Heart left ventricle (tissue), 16 donors: ENCODE results near the gene ZNF516. TPM values are rescaled to one million over a fixed set of nuclear protein-coding genes. Genes with fewer than 3 reads are reported as not detected.

Experiments
- ATAC-seq, 4 donors: fragments of 200-7000 bp; cut with Tn5 transposase; one replicate each; pipeline ENCODE4 v1.9.1; 2020 to 2022; ENCODE audit warnings: moderate library complexity in 4 of 4, mild to moderate bottlenecking in 3 of 4, moderate number of reproducible peaks in 1 of 4
- DNase-seq, 5 donors: peaks; one replicate each; pipeline ENCODE4 v3.0.0-alpha.2; 2020
- H3K27ac ChIP-seq, 12 donors: fragments of 200-600 bp; sonication (generic) in 4 of 12; one replicate each; pipeline versions ENCODE4 v1.5.0 to v1.8.0; 2016 to 2022; ENCODE audit warnings: mild to moderate bottlenecking in 2 of 12
- H3K27me3 ChIP-seq, 9 donors: fragments of 200-600 bp; sonication (generic) in 2 of 9; one replicate each; pipeline versions ENCODE4 v1.5.1 to v1.8.0; 2016 to 2022; ENCODE audit warnings: mild to moderate bottlenecking in 3 of 9
- H3K36me3 ChIP-seq, 9 donors: fragments of 200-600 bp; sonication (generic) in 2 of 9; one replicate each; pipeline versions ENCODE4 v1.5.0 to v1.8.0; 2018 to 2022; ENCODE audit warnings: mild to moderate bottlenecking in 2 of 9
- H3K4me1 ChIP-seq, 12 donors: fragments of 200-600 bp; sonication (generic) in 4 of 12; one replicate each; pipeline versions ENCODE4 v1.5.0 to v1.8.0; 2016 to 2022; ENCODE audit warnings: mild to moderate bottlenecking in 3 of 12
- H3K4me3 ChIP-seq, 12 donors: fragments of 200-600 bp; sonication (generic) in 4 of 12; one replicate each; pipeline versions ENCODE4 v1.5.0 to v1.8.0; 2017 to 2022; ENCODE audit warnings: mild to moderate bottlenecking in 9 of 12, moderate library complexity in 4 of 12
- H3K9me3 ChIP-seq, 12 donors: fragments of 200-600 bp; sonication (generic) in 4 of 12; one replicate each; pipeline versions ENCODE4 v1.5.0 to v1.8.0; 2016 to 2022; ENCODE audit warnings: mild to moderate bottlenecking in 1 of 12
- CTCF ChIP-seq, 12 donors: fragments of 200-600 bp; sonication (generic) in 4 of 12; IDR thresholded peaks; one replicate each; pipeline versions ENCODE4 v1.5.0 to v1.8.0; 2018 to 2022; ENCODE audit warnings: antibody characterized with exemption in 12 of 12, mild to moderate bottlenecking in 5 of 12
- POLR2A ChIP-seq, 2 donors: fragments of 450-650 bp; IDR thresholded peaks; one replicate each; pipeline ENCODE4 v1.6.1; 2017; ENCODE audit warnings: antibody characterized with exemption in 2 of 2, mild to moderate bottlenecking in 2 of 2, moderate library complexity in 2 of 2
- WGBS, 4 donors: extraction: QIAGEN DNeasy Blood & Tissue Kit in 2 of 4; methylation state at CpG; one replicate each; pipeline versions ENCODE4 v1.1.5 to v1.1.7; 2013 to 2018; 5-methylcytosine and 5-hydroxymethylcytosine counted together
- intact Hi-C, 10 donors: fragments of 100-400 bp; cut with DNase I; formaldehyde crosslinking; loops; one replicate each; pipeline versions ENCODE4 v1.11.1 to v1.14.2; 2022
- polyA plus RNA-seq, 2 donors: library from polyadenylated mRNA; stranded (reverse); fragments of 200-250 nt; gene quantifications; one replicate each; pipeline ENCODE4 v1.2.3, GENCODE V29; 2013
- total RNA-seq, 9 donors: library from RNA; depleted of rRNA in 2 of 9; stranded (reverse); fragments of >200 nt in 2 of 9; fragmentation: NEBNext Ultra II Directional in 3 of 9; extraction: Animal tissue kit (Norgen Biotek cat#: 25700) in 3 of 9; gene quantifications; one replicate each; pipeline versions ENCODE4 v1.1.0 to v1.2.4, GENCODE V29; 2016 to 2023
- donor health status: ischemic (EF 13 %, LVEDD 7.1; RV severe dilation, severe dysfunction).
- donor health status: healthy with polysubstance abuse.
- donor health status: DM: no; HTN: yes; CAD: no.
- donor health status: DM: no; HTN: no; CAD: no.
- donor health status: ischemic (EF 25% LVEDD 6.9; RV normal size, moderate dysfunction).
- donor health status: ischemic (EF 25% LVEDD 5.7; RV mildly dilated, moderate dysfunction).
- donor health status: healthy.
- donor health status: DM: yes; HTN: yes; CAD: no.
- donor health status: ischemic (EF 35%, LVEDD 5.7; RV mildly dilated, moderate dysfunction).
- donor health status: nonischemic (EF 11% LVEDD 7.7; RV severe dilation, severe dysfunction).
- donor health status: DM: yes; HTN: yes; CAD: no.
- donor health status: PGD.
- donor health status: ischemic (EF 29% LVEDD 5.4; RV normal size, mild dysfunction).
- donor health status: nonischemic (EF 23%, LVEDD 6.1; RV moderate dilation, normal function).

ZNF516 gene
- total and polyA plus RNA-seq, 11 donors = 4.8 to 24.8 (median 14.6) TPM

GRCh38 chr18:76383636-76384035 is 111.4 kb downstream of the ZNF516 start:
- WGBS, 4 donors = 93 to 94% (median 94%) methylated on average over 13 of the region's 13 CpGs
- H3K4me1 ChIP-seq = peaks cover 0 to 5% (median 0%) of the 10 kb centered on the region in 12 donors
- peaks cover 0 to 19% (median 16%) of the 10 kb centered on the region in 9 donors for H3K36me3 ChIP-seq
- no peak overlapping the region for H3K4me3 ChIP-seq
- H3K9me3 ChIP-seq = peaks cover 0 to 5% (median 0%) of the 10 kb centered on the region in 12 donors
- ATAC-seq (no peak), DNase-seq (peak in 1 of 5 donors; percentile 15)
- H3K27ac ChIP-seq = no peak overlapping the region
- no peaks in the 10 kb centered on the region for H3K27me3 ChIP-seq
- intact Hi-C loops = no loop called here
- TF ChIP-seq POLR2A (IDR thresholded peaks at IDR 0.05) = no peak
- TF ChIP-seq CTCF (IDR thresholded peaks at IDR 0.05) = no peak

GRCh38 chr18:76382275-76382674 is 112.8 kb downstream of the ZNF516 start:
- no peak overlapping the region for H3K27ac ChIP-seq
- TF ChIP-seq POLR2A (IDR thresholded peaks at IDR 0.05) (no peak), CTCF (IDR thresholded peaks at IDR 0.05) (no peak)
- peaks cover 0 to 4% (median 0%) of the 10 kb centered on the region in 12 donors for H3K4me1 ChIP-seq
- WGBS, 4 donors = 95 to 96% (median 96%) methylated on average over 6 to 8 of the region's 8 CpGs
- DNase-seq (peak in 1 of 5 donors; percentile 3), ATAC-seq (no peak)
- H3K4me3 ChIP-seq = no peak overlapping the region
- intact Hi-C loops = no loop called here
- peaks cover 0 to 27% (median 20%) of the 10 kb centered on the region in 9 donors for H3K36me3 ChIP-seq
- no peaks in the 10 kb centered on the region for H3K27me3 ChIP-seq
- H3K9me3 ChIP-seq = no peaks in the 10 kb centered on the region

- Histone ChIP-seq H3K4me1 (peaks cover 0 to 4% (median 0%) of the 10 kb centered on the region in 12 donors), H3K9me3 (no peaks in the 10 kb centered on the region), H3K36me3 (peaks cover 0 to 27% (median 20%) of the 10 kb centered on the region in 9 donors), H3K4me3 (no peak overlapping the region), H3K27me3 (no peaks in the 10 kb centered on the region), H3K27ac (no peak overlapping the region)
- intact Hi-C loops = no loop called here
- no peak for DNase-seq
- ATAC-seq = no peak
- TF ChIP-seq CTCF (IDR thresholded peaks at IDR 0.05) = peak in 4 of 12 donors; percentile 23 to 28 (median 26)
- TF ChIP-seq POLR2A (IDR thresholded peaks at IDR 0.05) = no peak
- WGBS, 4 donors = 80 to 90% (median 83%) methylated on average over 25 to 26 of the region's 26 CpGs
Observed at GRCh38 chr18:76380791-76381405, 114.1 kb downstream of the ZNF516 start.

- ATAC-seq = no peak
- Histone ChIP-seq H3K4me3 (no peak overlapping the region), H3K9me3 (no peaks in the 10 kb centered on the region), H3K27me3 (no peaks in the 10 kb centered on the region), H3K36me3 (peaks cover 0 to 27% (median 20%) of the 10 kb centered on the region in 9 donors), H3K27ac (no peak overlapping the region), H3K4me1 (peaks cover 0 to 4% (median 0%) of the 10 kb centered on the region in 12 donors)
- whole genome bisulfite sequencing, 4 donors = 89 to 96% (median 92%) methylated on average over 19 of the region's 19 CpGs
- intact Hi-C loops = no loop called here
- DNase-seq = no peak
- TF ChIP-seq POLR2A (IDR thresholded peaks at IDR 0.05) = no peak
- TF ChIP-seq CTCF (IDR thresholded peaks at IDR 0.05) = no peak
Observed at GRCh38 chr18:76380127-76380729, 114.8 kb downstream of the ZNF516 start.
